GM12878 (cell line): Measurements from ENCODE around the gene AVEN. TPM values are rescaled to one million over a fixed set of nuclear protein-coding genes. Genes with fewer than 3 reads are reported as not detected.

ENCODE experiments used
- ATAC-seq: fragments of 200-7000 bp; cut with Tn5 transposase; 3 replicates; pipeline ENCODE4 v1.9.1; 2020; ENCODE audit warnings: mild to moderate bottlenecking, moderate library complexity
- BruUV-seq: library from RNA; stranded (reverse); fragments of 400-500 nt; replicated peaks from 2 replicates; lab custom pipeline; 2021; lab: Mats Ljungman, UMichigan
- CTCF ChIA-PET: fragments of 300-600 bp; sonication (Branson Sonifier 250); formaldehyde crosslinking; extraction: SDS; loops from one replicate; lab custom pipeline; 2021; ENCODE audit warnings: inconsistent platforms; lab: Yijun Ruan, JAX
- POLR2A ChIA-PET: fragments of 350-600 bp; formaldehyde crosslinking; extraction: SDS; loops from one replicate; lab custom pipeline; 2021; ENCODE audit warnings: inconsistent platforms; lab: Charles Lee
- RAD21 ChIA-PET: fragments of 300-600 bp; sonication (Branson Sonifier 250); formaldehyde crosslinking; loops from one replicate; lab custom pipeline; 2023; ENCODE audit warnings: antibody characterized with exemption; ENCODE audit not compliant: unreplicated experiment; lab: Charles Lee
- SMC1A ChIA-PET: fragments of 300-600 bp; sonication (Branson Sonifier 250); formaldehyde crosslinking; loops from one replicate; lab custom pipeline; 2023; ENCODE audit not compliant: unreplicated experiment, uncharacterized antibody; lab: Charles Lee
- DNase-seq: peaks from one replicate; pipeline ENCODE4 v3.0.0-alpha.2; 2011; ENCODE audit warnings: low read depth, low spot score
- FAIRE-seq: peaks from 3 replicates; lab custom pipeline; 2011; peaks lifted over from hg19 to GRCh38; lab: Jason Lieb, UNC
- H2AFZ ChIP-seq: 2 replicates; pipeline ENCODE4 v1.6.0; 2011; ENCODE audit warnings: low read depth, low read length, control low read depth; ENCODE audit not compliant: control insufficient read depth
- H3K27ac ChIP-seq: 2 replicates; pipeline ENCODE4 v1.5.1; 2011; ENCODE audit warnings: control low read depth; ENCODE audit not compliant: control insufficient read depth, insufficient read depth
- H3K27me3 ChIP-seq, 2 experiments: replicated peaks in 1 of 2; 2 replicates each; pipeline versions ENCODE4 v1.6.0 to v1.6.1; 2011; ENCODE audit warnings: low read length in 1 of 2; ENCODE audit not compliant: control insufficient read depth in 2 of 2, insufficient read depth in 2 of 2
- H3K36me3 ChIP-seq, 2 experiments: 2 replicates each; pipeline ENCODE4 v1.5.1; 2011; ENCODE audit warnings: low read length in 1 of 2; ENCODE audit not compliant: control insufficient read depth in 2 of 2, insufficient read depth in 2 of 2
- H3K4me1 ChIP-seq: 2 replicates; pipeline ENCODE4 v1.6.1; 2011; ENCODE audit warnings: mild to moderate bottlenecking, low read length, moderate library complexity, mixed read lengths; ENCODE audit not compliant: control insufficient read depth, insufficient read depth
- H3K4me2 ChIP-seq: 2 replicates; pipeline ENCODE4 v1.6.0; 2011; ENCODE audit warnings: control low read depth; ENCODE audit not compliant: control insufficient read depth, insufficient read depth
- H3K4me3 ChIP-seq: fragments of 200-600 bp; sonication (generic); 2 replicates; pipeline ENCODE4 v1.5.1; 2016
- H3K79me2 ChIP-seq: 2 replicates; pipeline ENCODE4 v1.6.0; 2011; ENCODE audit warnings: low read length; ENCODE audit not compliant: control insufficient read depth, insufficient read depth
- H3K9ac ChIP-seq: 2 replicates; pipeline ENCODE4 v1.8.0; 2011; ENCODE audit warnings: low read length, control low read depth, mixed read lengths; ENCODE audit not compliant: control insufficient read depth, insufficient read depth
- H3K9me3 ChIP-seq: replicated peaks from 3 replicates; pipeline ENCODE4 v1.5.1; 2011; ENCODE audit warnings: mild to moderate bottlenecking, low read length; ENCODE audit not compliant: control insufficient read depth, insufficient read depth
- H4K20me1 ChIP-seq: 2 replicates; pipeline ENCODE4 v1.6.0; 2011; ENCODE audit not compliant: control insufficient read depth, insufficient read depth
- HDGF ChIP-seq: fragments of 450-650 bp; IDR thresholded peaks from 2 replicates; pipeline ENCODE4 v1.6.1; 2016; ENCODE audit warnings: antibody characterized with exemption
- MEF2A ChIP-seq: IDR thresholded peaks from 2 replicates; pipeline ENCODE4 v1.6.1; 2011; ENCODE audit warnings: low read depth, mild to moderate bottlenecking, low read length, moderate library complexity; ENCODE audit not compliant: insufficient read depth
- MEF2B ChIP-seq: fragments of 450-650 bp; IDR thresholded peaks from 2 replicates; pipeline ENCODE4 v1.6.1; 2018; ENCODE audit warnings: mild to moderate bottlenecking, moderate library complexity; ENCODE audit not compliant: partially characterized antibody, poor library complexity, severe bottlenecking
- NFIC ChIP-seq: IDR thresholded peaks from 2 replicates; pipeline ENCODE4 v1.6.1; 2012; ENCODE audit warnings: low read depth, mild to moderate bottlenecking, inconsistent platforms, low read length, moderate library complexity
- RAD51 ChIP-seq: fragments of 450-650 bp; IDR thresholded peaks from 2 replicates; pipeline ENCODE4 v1.6.1; 2016; ENCODE audit warnings: moderate library complexity, mild to moderate bottlenecking, inconsistent platforms
- RB1 ChIP-seq: fragments of 450-650 bp; formaldehyde crosslinking; IDR thresholded peaks from 2 replicates; pipeline ENCODE4 v1.6.1; 2017; ENCODE audit warnings: mild to moderate bottlenecking, borderline replicate concordance
- RBBP5 ChIP-seq: fragments of 200-600 bp; sonication (generic); conservative IDR thresholded peaks from 2 replicates; pipeline ENCODE4 v1.6.1; 2016
- SREBF2 ChIP-seq: IDR thresholded peaks from 2 replicates; pipeline ENCODE4 v1.6.1; 2012; ENCODE audit warnings: mild to moderate bottlenecking, low read length
- TCF12 ChIP-seq: IDR thresholded peaks from 2 replicates; pipeline ENCODE4 v1.6.1; 2011; ENCODE audit warnings: low read depth, mild to moderate bottlenecking, low read length
- WRNIP1 ChIP-seq: IDR thresholded peaks from 2 replicates; pipeline ENCODE4 v1.6.1; 2011; ENCODE audit warnings: low read depth, low read length, improper control_type of control experiment, borderline replicate concordance
- WGBS: methylation state at CpG from one replicate; pipeline ENCODE4 v1.1.6; 2016; ENCODE audit warnings: low lambda C conversion rate; ENCODE audit not compliant: insufficient replicate concordance, insufficient coverage; ENCODE audit errors: missing lambda C conversion rate; 5-methylcytosine and 5-hydroxymethylcytosine counted together
- in situ Hi-C: fragments of 300-500 bp; cut with MboI; formaldehyde crosslinking; loops from 9 replicates; pipeline ENCODE4 v1.14.3; 2018; ENCODE audit warnings: mixed read lengths
- intact Hi-C: fragments of 100-400 bp; cut with micrococcal nuclease; formaldehyde crosslinking; loops from one replicate; pipeline ENCODE4 v1.14.2; 2022; ENCODE audit not compliant: unreplicated experiment
- polyA plus RNA-seq, 11 experiments: library from polyadenylated mRNA; depleted of rRNA in 4 of 11; unstranded in 6 of 11; stranded (reverse) in 5 of 11; fragments of >200 nt; fragmentation: Nextera tagmentation in 4 of 11; fragmentation: Illumina TruSeq in 1 of 11; extraction: Ambion mirVana in 4 of 11; extraction: Trizol in 1 of 11; gene quantifications; 1 replicate in 1 of 11; 2 replicates in 10 of 11; pipeline versions ENCODE4 v1.2.1 to v1.2.3, GENCODE V29; 2011 to 2016; ENCODE audit warnings: inconsistent platforms in 2 of 11, missing spikeins in 2 of 11, low read depth in 1 of 11
- total RNA-seq, 4 experiments: library from RNA; depleted of rRNA in 3 of 4; stranded (reverse); fragments of >200 nt in 3 of 4; fragmentation: Illumina TruSeq in 1 of 4; extraction: Trizol in 1 of 4; gene quantifications; 2 replicates each; pipeline versions ENCODE4 v1.2.1 to v1.2.3, GENCODE V29; 2013 to 2021
- TF ChIP-seq, protein P1 (sequence below): IDR thresholded peaks from 2 replicates; pipeline ENCODE4 v1.6.1; 2011; ENCODE audit warnings: mild to moderate bottlenecking, low read depth, low read length, moderate library complexity; ENCODE audit not compliant: insufficient replicate concordance
- TF ChIP-seq, protein P2 (sequence below): IDR thresholded peaks from 2 replicates; pipeline ENCODE4 v1.6.1; 2012; ENCODE audit warnings: mild to moderate bottlenecking, low read depth, low read length

The AVEN gene
- total and polyA plus RNA-seq, 10 of the 15 experiments (the other 5 are each of a cell fraction or from before 2014, with no cell fraction given), result 1.4 to 15.1 (median 10.5) TPM

DNA sequence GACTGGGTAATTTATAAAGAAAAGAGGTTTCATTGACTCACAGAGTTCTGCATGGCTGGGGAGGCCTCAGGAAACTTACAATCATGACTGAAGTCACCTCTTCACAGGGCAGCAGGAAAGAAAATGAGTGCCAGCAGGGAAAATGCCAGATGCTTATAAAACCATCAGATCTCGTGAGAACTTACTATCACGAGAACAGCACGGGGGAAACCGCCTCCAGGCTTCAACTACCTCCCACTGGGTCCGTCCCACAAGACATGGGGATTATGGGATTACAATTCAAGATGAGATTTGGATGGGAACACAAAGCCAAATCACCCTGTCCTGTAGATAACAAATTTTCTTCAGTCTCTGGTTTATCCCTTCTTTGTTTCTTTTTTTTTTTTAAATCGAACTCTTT is 31.0 kb upstream of the AVEN start:
- Histone ChIP-seq H3K9me3 (no peaks in the 10 kb centered on the region), H3K79me2 (no peaks in the 10 kb centered on the region), H3K4me1 (no peaks in the 10 kb centered on the region), H3K27ac (no peak overlapping the region), H3K36me3 (no peaks in the 10 kb centered on the region), H2AFZ (no peak overlapping the region), H3K4me3 (no peak overlapping the region), H4K20me1 (no peaks in the 10 kb centered on the region), H3K27me3 (no peaks in the 10 kb centered on the region), H3K4me2 (no peak overlapping the region), H3K9ac (no peak overlapping the region)
- FAIRE-seq (no peak), DNase-seq (no peak), ATAC-seq (no peak)
- SMC1A ChIA-PET, result interaction anchor here (0.9 kb wide), 1 partner anchor 40 kb away, joined by 3 read pairs; no protein-coding TSS in a partner anchor
- CTCF ChIA-PET, result no interaction called here
- TF ChIP-seq, protein P1, sequence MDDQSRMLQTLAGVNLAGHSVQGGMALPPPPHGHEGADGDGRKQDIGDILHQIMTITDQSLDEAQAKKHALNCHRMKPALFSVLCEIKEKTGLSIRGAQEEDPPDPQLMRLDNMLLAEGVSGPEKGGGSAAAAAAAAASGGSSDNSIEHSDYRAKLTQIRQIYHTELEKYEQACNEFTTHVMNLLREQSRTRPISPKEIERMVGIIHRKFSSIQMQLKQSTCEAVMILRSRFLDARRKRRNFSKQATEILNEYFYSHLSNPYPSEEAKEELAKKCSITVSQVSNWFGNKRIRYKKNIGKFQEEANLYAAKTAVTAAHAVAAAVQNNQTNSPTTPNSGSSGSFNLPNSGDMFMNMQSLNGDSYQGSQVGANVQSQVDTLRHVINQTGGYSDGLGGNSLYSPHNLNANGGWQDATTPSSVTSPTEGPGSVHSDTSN, result no peak
- TF ChIP-seq HDGF (no peak), RB1 (no peak)
- RAD21 ChIA-PET, result no interaction called here
- BruUV-seq, result no TSS peak
- WGBS, result 66% methylated on average over 6 of the region's 6 CpGs
- POLR2A ChIA-PET, result no interaction called here
- in situ Hi-C loops, result loop anchor here (25.0 kb wide), 1 partner anchor 517 kb away; the partner anchor contains the start of gene GOLGA8B
- intact Hi-C loops, result no loop called here

DNA sequence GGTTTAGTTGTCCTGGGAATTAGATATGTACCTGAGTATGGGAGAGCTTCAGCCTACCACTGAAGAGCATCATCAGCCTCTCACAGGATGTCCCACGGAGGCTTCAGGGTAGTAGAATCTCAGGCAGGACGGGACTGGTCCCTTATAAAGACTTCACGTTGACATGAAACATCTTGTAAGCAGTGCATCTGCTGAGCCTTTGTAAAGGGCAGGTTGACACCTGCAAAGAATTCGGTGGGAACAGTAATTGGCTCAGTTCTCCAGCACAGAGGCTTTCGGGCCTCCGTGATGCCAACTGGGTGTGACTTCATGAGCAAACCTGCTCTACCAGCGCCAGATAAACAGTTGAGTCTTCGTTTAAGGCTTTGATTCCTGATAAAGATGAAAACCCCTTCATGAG is 26.9 kb upstream of the AVEN start:
- FAIRE-seq (no peak), ATAC-seq (no peak), DNase-seq (no peak)
- Histone ChIP-seq H3K9me3 (no peaks in the 10 kb centered on the region), H3K4me3 (no peak overlapping the region), H3K36me3 (no peaks in the 10 kb centered on the region), H3K27ac (no peak overlapping the region), H3K79me2 (no peaks in the 10 kb centered on the region), H4K20me1 (no peaks in the 10 kb centered on the region), H2AFZ (no peak overlapping the region), H3K9ac (no peak overlapping the region), H3K4me2 (no peak overlapping the region), H3K27me3 (no peaks in the 10 kb centered on the region), H3K4me1 (no peaks in the 10 kb centered on the region)
- 85% methylated on average over 8 of the region's 8 CpGs for WGBS
- no TSS peak for BruUV-seq
- in situ Hi-C loops (loop anchor here (5.0 to 25.0 kb wide), 2 partner anchors 151 to 521 kb away; partner anchors contain the start of gene GOLGA8B), intact Hi-C loops (loop anchor here (10.0 kb wide), 1 partner anchor 519 kb away; the partner anchor contains the start of gene GOLGA8B)
- SMC1A ChIA-PET, result interaction anchor here (0.5 to 1.4 kb wide), 2 partner anchors 43 to 143 kb away, joined by 3 read pairs; no protein-coding TSS in a partner anchor
- POLR2A ChIA-PET, result no interaction called here
- CTCF ChIA-PET, result interaction anchor here (0.7 to 1.3 kb wide), 3 partner anchors 55 to 522 kb away, joined by 3 read pairs; no protein-coding TSS in a partner anchor
- RAD21 ChIA-PET, result interaction anchor here (1.2 kb wide), 1 partner anchor 144 kb away, joined by 3 read pairs; the partner anchor contains the start of gene KATNBL1
- TF ChIP-seq RBBP5 (no peak), NFIC (no peak), MEF2A (no peak), MEF2B (no peak), RAD51 (no peak), WRNIP1 (no peak), TCF12 (no peak), SREBF2 (no peak)
- TF ChIP-seq, protein P2, sequence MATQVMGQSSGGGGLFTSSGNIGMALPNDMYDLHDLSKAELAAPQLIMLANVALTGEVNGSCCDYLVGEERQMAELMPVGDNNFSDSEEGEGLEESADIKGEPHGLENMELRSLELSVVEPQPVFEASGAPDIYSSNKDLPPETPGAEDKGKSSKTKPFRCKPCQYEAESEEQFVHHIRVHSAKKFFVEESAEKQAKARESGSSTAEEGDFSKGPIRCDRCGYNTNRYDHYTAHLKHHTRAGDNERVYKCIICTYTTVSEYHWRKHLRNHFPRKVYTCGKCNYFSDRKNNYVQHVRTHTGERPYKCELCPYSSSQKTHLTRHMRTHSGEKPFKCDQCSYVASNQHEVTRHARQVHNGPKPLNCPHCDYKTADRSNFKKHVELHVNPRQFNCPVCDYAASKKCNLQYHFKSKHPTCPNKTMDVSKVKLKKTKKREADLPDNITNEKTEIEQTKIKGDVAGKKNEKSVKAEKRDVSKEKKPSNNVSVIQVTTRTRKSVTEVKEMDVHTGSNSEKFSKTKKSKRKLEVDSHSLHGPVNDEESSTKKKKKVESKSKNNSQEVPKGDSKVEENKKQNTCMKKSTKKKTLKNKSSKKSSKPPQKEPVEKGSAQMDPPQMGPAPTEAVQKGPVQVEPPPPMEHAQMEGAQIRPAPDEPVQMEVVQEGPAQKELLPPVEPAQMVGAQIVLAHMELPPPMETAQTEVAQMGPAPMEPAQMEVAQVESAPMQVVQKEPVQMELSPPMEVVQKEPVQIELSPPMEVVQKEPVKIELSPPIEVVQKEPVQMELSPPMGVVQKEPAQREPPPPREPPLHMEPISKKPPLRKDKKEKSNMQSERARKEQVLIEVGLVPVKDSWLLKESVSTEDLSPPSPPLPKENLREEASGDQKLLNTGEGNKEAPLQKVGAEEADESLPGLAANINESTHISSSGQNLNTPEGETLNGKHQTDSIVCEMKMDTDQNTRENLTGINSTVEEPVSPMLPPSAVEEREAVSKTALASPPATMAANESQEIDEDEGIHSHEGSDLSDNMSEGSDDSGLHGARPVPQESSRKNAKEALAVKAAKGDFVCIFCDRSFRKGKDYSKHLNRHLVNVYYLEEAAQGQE, result no peak
